Endometrial microvascular endothelial cells (primary cell): ENCODE measurements around the gene AURKB. TPM values are rescaled to one million over a fixed set of nuclear protein-coding genes. Genes with fewer than 3 reads are reported as not detected.

Experiments used
- in situ Hi-C: cut with HindIII; loops from 2 replicates; pipeline ENCODE4 v1.10.0; 2017; ENCODE audit warnings: low sequenced_read_pairs, low pct_unique_long_range_greater_than_20kb; ENCODE audit errors: inconsistent ontology term
- total RNA-seq: library from RNA; depleted of rRNA; stranded (reverse); fragments of >200 nt; gene quantifications from one replicate; pipeline ENCODE4 v1.2.3, GENCODE V29; 2015; ENCODE audit errors: inconsistent ontology term

Gene AURKB
- total RNA-seq, 1 donor from 2014 or later, result 100 TPM

- in situ Hi-C loops, result no loop called here
These were observed 45.6 kb downstream of the AURKB start for GRCh38 chr17:8164815-8165131.

- in situ Hi-C loops, result no loop called here
These were observed 46.2 kb downstream of the AURKB start for GRCh38 chr17:8163978-8164814.

- in situ Hi-C loops, result no loop called here
These were observed 47.1 kb downstream of the AURKB start for GRCh38 chr17:8162997-8163977.

- in situ Hi-C loops, result no loop called here
These were observed 48.0 kb downstream of the AURKB start, which contains the start of gene VAMP2 for GRCh38 chr17:8162233-8162996. TSS of gene VAMP2 (minus strand) at chr17:8162948. CDS start at chr17:8162879, 69 bp downstream.

- in situ Hi-C loops, result no loop called here
These were observed 48.8 kb downstream of the AURKB start for GRCh38 chr17:8161289-8162232.

GRCh38 chr17:8160741-8161221 is 49.6 kb downstream of the AURKB start:
- in situ Hi-C loops, result no loop called here

- in situ Hi-C loops, result no loop called here
These were observed 50.2 kb downstream of the AURKB start for GRCh38 chr17:8160224-8160577.

- in situ Hi-C loops, result no loop called here
These were observed 50.7 kb downstream of the AURKB start for GRCh38 chr17:8159459-8160223.

GRCh38 chr17:8159032-8159400 is 51.4 kb downstream of the AURKB start:
- in situ Hi-C loops, result no loop called here

GRCh38 chr17:8158267-8159031 is 51.9 kb downstream of the AURKB start:
- in situ Hi-C loops, result no loop called here

GRCh38 chr17:8156246-8156992 is 54.0 kb downstream of the AURKB start:
- in situ Hi-C loops, result no loop called here

- in situ Hi-C loops, result no loop called here
These were observed 54.5 kb downstream of the AURKB start for GRCh38 chr17:8155996-8156245.

- in situ Hi-C loops, result no loop called here
These were observed 55.0 kb downstream of the AURKB start for GRCh38 chr17:8155231-8155995.
